Liver (tissue), 9 donors: Measurements from ENCODE around the gene SPDYC. TPM values are rescaled to one million over a fixed set of nuclear protein-coding genes. Genes with fewer than 3 reads are reported as not detected.

ENCODE experiments used
- DNase-seq: peaks from one replicate; pipeline ENCODE4 v3.0.0-alpha.2; 2017; ENCODE audit warnings: low spot score
- H3K27ac ChIP-seq, 2 donors: one replicate each; pipeline ENCODE4 v1.7.0; 2013; ENCODE audit warnings: inconsistent platforms in 2 of 2, low read length in 2 of 2, control low read depth in 1 of 2, low read depth in 1 of 2, mild to moderate bottlenecking in 1 of 2
- H3K27me3 ChIP-seq, 4 donors: one replicate each; pipeline versions ENCODE4 v1.6.1 to v1.7.0; 2013; ENCODE audit warnings: low read length in 3 of 4, inconsistent platforms in 1 of 4, mild to moderate bottlenecking in 1 of 4, moderate library complexity in 1 of 4; ENCODE audit not compliant: control insufficient read depth in 4 of 4, insufficient read depth in 4 of 4
- H3K36me3 ChIP-seq, 4 donors: one replicate each; pipeline versions ENCODE4 v1.6.1 to v1.7.0; 2013; ENCODE audit warnings: low read length in 3 of 4, mild to moderate bottlenecking in 3 of 4, low read depth in 1 of 4, moderate library complexity in 1 of 4; ENCODE audit not compliant: control insufficient read depth in 4 of 4, insufficient read depth in 3 of 4
- H3K4me1 ChIP-seq, 4 donors: one replicate each; pipeline versions ENCODE4 v1.6.1 to v1.7.0; 2013; ENCODE audit warnings: low read length in 3 of 4, mild to moderate bottlenecking in 3 of 4, moderate library complexity in 1 of 4; ENCODE audit not compliant: control insufficient read depth in 4 of 4, insufficient read depth in 4 of 4
- H3K4me3 ChIP-seq, 3 donors: one replicate each; pipeline versions ENCODE4 v1.6.1 to v1.7.0; 2013; ENCODE audit warnings: low read length in 3 of 3, control low read depth in 1 of 3, low read depth in 1 of 3, mild to moderate bottlenecking in 1 of 3
- H3K9ac ChIP-seq, 2 donors: one replicate each; pipeline ENCODE4 v1.7.0; 2013; ENCODE audit warnings: low read length in 2 of 2, mild to moderate bottlenecking in 2 of 2, moderate library complexity in 2 of 2, control low read depth in 1 of 2, low read depth in 1 of 2
- H3K9me3 ChIP-seq, 4 donors: one replicate each; pipeline versions ENCODE4 v1.6.1 to v1.7.0; 2013; ENCODE audit warnings: low read length in 3 of 4; ENCODE audit not compliant: control insufficient read depth in 4 of 4
- CTCF ChIP-seq: fragments of 150-350 bp; IDR thresholded peaks from 2 replicates; pipeline ENCODE4 v1.5.1; 2017; ENCODE audit warnings: improper control_type of control experiment, low read depth, low read length; ENCODE audit not compliant: missing input control
- EGR1 ChIP-seq, 2 donors: IDR thresholded peaks; 2 replicates each; pipeline ENCODE4 v1.6.1; 2016 to 2018; ENCODE audit warnings: antibody characterized with exemption in 2 of 2, low read depth in 2 of 2
- FOXA1 ChIP-seq: IDR thresholded peaks from 2 replicates; pipeline ENCODE4 v1.6.1; 2016; ENCODE audit warnings: antibody characterized with exemption
- FOXA2 ChIP-seq: IDR thresholded peaks from 2 replicates; pipeline ENCODE4 v1.6.1; 2016; ENCODE audit warnings: antibody characterized with exemption
- GABPA ChIP-seq, 2 donors: IDR thresholded peaks in 1 of 2; conservative IDR thresholded peaks in 1 of 2; 2 replicates each; pipeline ENCODE4 v1.6.1; 2016; ENCODE audit warnings: antibody characterized with exemption in 2 of 2, mild to moderate bottlenecking in 1 of 2, moderate library complexity in 1 of 2
- HNF4G ChIP-seq: IDR thresholded peaks from 2 replicates; pipeline ENCODE4 v1.6.1; 2016; ENCODE audit warnings: antibody characterized with exemption
- JUND ChIP-seq, 2 donors: IDR thresholded peaks; 2 replicates each; pipeline ENCODE4 v1.6.1; 2016; ENCODE audit warnings: antibody characterized with exemption in 2 of 2
- NR2F2 ChIP-seq: IDR thresholded peaks from 2 replicates; pipeline ENCODE4 v1.6.1; 2016; ENCODE audit warnings: antibody characterized with exemption
- RAD21 ChIP-seq, 2 donors: IDR thresholded peaks; 2 replicates each; pipeline ENCODE4 v1.6.1; 2016; ENCODE audit warnings: antibody characterized with exemption in 2 of 2, mild to moderate bottlenecking in 2 of 2
- REST ChIP-seq: IDR thresholded peaks from 2 replicates; pipeline ENCODE4 v1.6.1; 2016; ENCODE audit warnings: antibody characterized with exemption, mild to moderate bottlenecking
- SP1 ChIP-seq: IDR thresholded peaks from 2 replicates; pipeline ENCODE4 v1.6.1; 2018; ENCODE audit warnings: antibody characterized with exemption, mild to moderate bottlenecking
- TAF1 ChIP-seq: conservative IDR thresholded peaks from 2 replicates; pipeline ENCODE4 v1.6.1; 2016; ENCODE audit warnings: antibody characterized with exemption, mild to moderate bottlenecking
- YY1 ChIP-seq: IDR thresholded peaks from 2 replicates; pipeline ENCODE4 v1.6.1; 2016; ENCODE audit warnings: antibody characterized with exemption, mild to moderate bottlenecking
- ZBTB33 ChIP-seq: IDR thresholded peaks from 2 replicates; pipeline ENCODE4 v1.6.1; 2016; ENCODE audit warnings: antibody characterized with exemption
- WGBS: extraction: QIAGEN DNeasy Blood & Tissue Kit; methylation state at CpG from one replicate; pipeline ENCODE4 v1.1.7; 2013; 5-methylcytosine and 5-hydroxymethylcytosine counted together
- polyA plus RNA-seq, 2 donors: library from polyadenylated mRNA; stranded (reverse) in 1 of 2; unstranded in 1 of 2; fragments of 200-250 nt in 1 of 2; fragments of >200 nt in 1 of 2; fragmentation: Nextera tagmentation in 1 of 2; extraction: Ambion mirVana in 1 of 2; gene quantifications; one replicate each; pipeline versions ENCODE4 v1.2.1 to v1.2.3, GENCODE V29; 2013 to 2015
- total RNA-seq, 2 donors: library from RNA; depleted of rRNA; stranded (reverse); fragments of >200 nt; gene quantifications; one replicate each; pipeline ENCODE4 v1.2.3, GENCODE V29; 2014
- donor health status: healthy.
- donor health status: healthy.
- donor health status: healthy.
- donor health status: healthy.
- donor health status: healthy.

Gene SPDYC
- total and polyA plus RNA-seq, 4 donors, result 0.08 to 1.1 (median 0.52) TPM; not detected in 1

- H3K4me3 ChIP-seq, result no peak overlapping the region
- H3K27ac ChIP-seq, result no peak overlapping the region
- H3K9me3 ChIP-seq, result no peaks in the 10 kb centered on the region
- WGBS, result 87% methylated on average over 18 of the region's 18 CpGs
- no peak for DNase-seq
- H3K4me1 ChIP-seq, result peaks cover 3 to 14% (median 9%) of the 10 kb centered on the region in 4 donors
- H3K9ac ChIP-seq, result no peak overlapping the region
- TF ChIP-seq RAD21 (IDR thresholded peaks at IDR 0.05) (no peak), HNF4G (no peak), JUND (IDR thresholded peaks at IDR 0.05) (no peak), FOXA1 (no peak), GABPA (IDR thresholded peaks at IDR 0.05 in 1 of 2, conservative IDR thresholded peaks at IDR 0.05 in 1 of 2) (no peak), EGR1 (IDR thresholded peaks at IDR 0.05; ENCODE audit: low read depth in 2 of 2) (no peak), TAF1 (no peak), ZBTB33 (no peak), FOXA2 (no peak), REST (no peak), NR2F2 (no peak), YY1 (no peak), SP1 (no peak), CTCF (no peak)
- H3K36me3 ChIP-seq, result peaks cover 16 to 44% (median 31%) of the 10 kb centered on the region in 4 donors
- no peaks in the 10 kb centered on the region for H3K27me3 ChIP-seq
These were observed 15.9 kb downstream of the SPDYC start for GRCh38 chr11:65185869-65186341.

GRCh38 chr11:65186701-65187100 lies 16.7 kb downstream of the SPDYC start:
- Histone ChIP-seq H3K9ac (no peak overlapping the region), H3K36me3 (peaks cover 16 to 46% (median 31%) of the 10 kb centered on the region in 4 donors), H3K4me3 (no peak overlapping the region), H3K4me1 (peaks cover 3 to 13% (median 9%) of the 10 kb centered on the region in 4 donors), H3K27me3 (no peaks in the 10 kb centered on the region), H3K27ac (no peak overlapping the region), H3K9me3 (no peaks in the 10 kb centered on the region)
- no peak for DNase-seq
- no peak for TF ChIP-seq GABPA (IDR thresholded peaks at IDR 0.05 in 1 of 2, conservative IDR thresholded peaks at IDR 0.05 in 1 of 2)
- no peak for TF ChIP-seq RAD21 (IDR thresholded peaks at IDR 0.05)
- TF ChIP-seq TAF1, result no peak
- no peak for TF ChIP-seq HNF4G
- WGBS, result 96% methylated on average over 9 of the region's 9 CpGs
